ENCODE data around the gene POU6F1. TPM values are rescaled to one million over a fixed set of nuclear protein-coding genes. Genes with fewer than 3 reads are reported as not detected.

POU6F1 gene
- total and polyA plus RNA-seq, 2 of the 8 experiments (the other 6 are each of a cell fraction or from before 2014, with no cell fraction given), result 5.6 to 8.7 TPM

- Histone ChIP-seq H3K79me2 (ENCODE audit: control insufficient read depth in 1 of 2, insufficient read depth in 2 of 2, low read length in 2 of 2) (no peaks in the 10 kb centered on the region), H2BK120ac (replicated peaks; ENCODE audit: low read depth, low read length) (no peak overlapping the region), H3K4ac (replicated peaks; ENCODE audit: insufficient read length, low read depth, low read length) (no peak overlapping the region), H3K36me3 (ENCODE audit: control insufficient read depth in 2 of 4, insufficient read depth in 4 of 4, low read length in 3 of 4) (peaks cover 0 to 3% (median 0%) of the 10 kb centered on the region in 4 experiments; a peak in 1 of 8 replicates), H3K23ac (ENCODE audit: insufficient read length) (no peak overlapping the region), H3K4me1 (replicated peaks in 1 of 4; ENCODE audit: control insufficient read depth in 3 of 4, insufficient read depth in 4 of 4, low read length in 3 of 4) (no peaks in the 10 kb centered on the region), H3K4me3 (ENCODE audit: extremely low read depth in 1 of 4, insufficient read depth in 2 of 4, low read depth in 3 of 4, low read length in 4 of 4) (no peak overlapping the region), H4K20me1 (replicated peaks in 1 of 2; ENCODE audit: control insufficient read depth in 1 of 2, insufficient read depth in 2 of 2, low read length in 2 of 2) (no peaks in the 10 kb centered on the region), H3K79me1 (ENCODE audit: low read depth, low read length) (no peaks in the 10 kb centered on the region), H2BK15ac (ENCODE audit: low read length) (no peak overlapping the region), H3K27me3 (replicated peaks in 1 of 4; ENCODE audit: control insufficient read depth in 3 of 4, extremely low read depth in 1 of 4, insufficient read depth in 3 of 4, low read length in 3 of 4) (no peaks in the 10 kb centered on the region), H3K9ac (replicated peaks in 1 of 4; ENCODE audit: extremely low read depth in 1 of 4, low read depth in 3 of 4, low read length in 3 of 4) (no peak overlapping the region), H2AK5ac (ENCODE audit: low read depth, low read length) (no peak overlapping the region), H3K27ac (ENCODE audit: low read depth, low read length) (no peak overlapping the region), H4K91ac (replicated peaks; ENCODE audit: insufficient read length, low read length) (no peak overlapping the region), H4K8ac (ENCODE audit: extremely low read depth, insufficient read depth, low read length) (no peak overlapping the region), H3K23me2 (ENCODE audit: low read depth, low read length) (no peaks in the 10 kb centered on the region), H3K4me2 (ENCODE audit: insufficient read depth in 1 of 2, low read depth in 2 of 2, low read length in 2 of 2) (no peak overlapping the region), H3K14ac (ENCODE audit: insufficient read length) (no peak overlapping the region), H2BK5ac (ENCODE audit: low read depth, low read length) (no peak overlapping the region), H3K56ac (replicated peaks; ENCODE audit: insufficient read length, low read depth, low read length) (no peak overlapping the region), H2AFZ (ENCODE audit: low read length) (no peak overlapping the region), H2BK12ac (ENCODE audit: low read depth, low read length) (no peak overlapping the region), H3K9me3 (ENCODE audit: insufficient read depth in 2 of 2, low read depth in 1 of 2, low read length in 1 of 2) (no peaks in the 10 kb centered on the region), H2BK20ac (ENCODE audit: low read length) (no peak overlapping the region), H3K18ac (ENCODE audit: extremely low read depth, low read length) (no peak overlapping the region), H4K5ac (ENCODE audit: insufficient read length, low read depth, low read length) (no peak overlapping the region)
- no peak for DNase-seq (ENCODE audit: low read depth in 1 of 2, low spot score in 2 of 2)
- 94% methylated on average over 7 of the region's 7 CpGs; no CpG with 5 or more reads in 1 of the 2 experiments for WGBS, 2 experiments (ENCODE audit: extremely low coverage in 1 of 2, insufficient coverage in 1 of 2, insufficient read length in 1 of 2, insufficient replicate concordance in 2 of 2, low coverage in 1 of 2, low lambda C conversion rate in 2 of 2, missing lambda C conversion rate in 1 of 2)
- FAIRE-seq, result no peak
- POLR2A ChIA-PET (ENCODE audit: partially characterized antibody), result interaction anchor here (0.7 to 4.7 kb wide), 7 partner anchors 8 to 85 kb away, joined by 3 to 22 read pairs (median 4); partner anchors contain the start of genes DAZAP2 and POU6F1
- CTCF ChIA-PET (ENCODE audit: partially characterized antibody), result interaction anchor here (0.6 to 3.4 kb wide), 6 partner anchors 8 to 112 kb away, joined by 3 to 14 read pairs (median 8); partner anchors contain the start of gene POU6F1
- TF ChIP-seq BRCA1 (IDR thresholded peaks at IDR 0.05; ENCODE audit: low read depth, low read length) (no peak), ASH2L (IDR thresholded peaks at IDR 0.05; ENCODE audit: low read length) (no peak), CTBP2 (IDR thresholded peaks at IDR 0.05; ENCODE audit: borderline replicate concordance, insufficient read depth, insufficient read length, low read length) (no peak), RAD21 (IDR thresholded peaks at IDR 0.05 in 1 of 2, conservative IDR thresholded peaks at IDR 0.05 in 1 of 2; ENCODE audit: low read depth in 2 of 2, low read length in 2 of 2) (no peak), SP4 (IDR thresholded peaks at IDR 0.05; ENCODE audit: low read length) (no peak), TAF7 (optimal IDR thresholded peaks at IDR 0.05; ENCODE audit: borderline replicate concordance, low read depth, low read length) (no peak), EP300 (IDR thresholded peaks at IDR 0.05; ENCODE audit: borderline replicate concordance in 1 of 2, low read depth in 2 of 2, low read length in 2 of 2) (no peak), CHD1 (IDR thresholded peaks at IDR 0.05; ENCODE audit: low read depth, low read length) (no peak)
- TF ChIP-seq, protein P1, sequence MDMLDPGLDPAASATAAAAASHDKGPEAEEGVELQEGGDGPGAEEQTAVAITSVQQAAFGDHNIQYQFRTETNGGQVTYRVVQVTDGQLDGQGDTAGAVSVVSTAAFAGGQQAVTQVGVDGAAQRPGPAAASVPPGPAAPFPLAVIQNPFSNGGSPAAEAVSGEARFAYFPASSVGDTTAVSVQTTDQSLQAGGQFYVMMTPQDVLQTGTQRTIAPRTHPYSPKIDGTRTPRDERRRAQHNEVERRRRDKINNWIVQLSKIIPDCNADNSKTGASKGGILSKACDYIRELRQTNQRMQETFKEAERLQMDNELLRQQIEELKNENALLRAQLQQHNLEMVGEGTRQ (IDR thresholded peaks at IDR 0.05; ENCODE audit: low read length), result no peak
- TF ChIP-seq, protein P2, sequence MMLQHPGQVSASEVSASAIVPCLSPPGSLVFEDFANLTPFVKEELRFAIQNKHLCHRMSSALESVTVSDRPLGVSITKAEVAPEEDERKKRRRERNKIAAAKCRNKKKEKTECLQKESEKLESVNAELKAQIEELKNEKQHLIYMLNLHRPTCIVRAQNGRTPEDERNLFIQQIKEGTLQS (IDR thresholded peaks at IDR 0.05; ENCODE audit: insufficient read depth, low read depth, low read length), result no peak
Observed at GRCh38 chr12:51229116-51229809, 11.4 kb upstream of the POU6F1 start.

Measured in H1 (cell line).